ENCODE data around the gene RRP36.
A peak's percentile ranks its signal among the peaks of the same experiment; 100 is the strongest.

Gene RRP36

GRCh38 chr6:43014434-43014909, 7.0 kb upstream of the RRP36 start:
- H3K27me3 ChIP-seq (ENCODE audit: insufficient read depth, low read length, poor library complexity, severe bottlenecking) = no peaks in the 10 kb centered on the region
- H3F3A ChIP-seq (ENCODE audit: low read depth) = no peaks in the 10 kb centered on the region
- H3K79me2 ChIP-seq (ENCODE audit: insufficient read depth, low read length) = peaks cover 56% of the 10 kb centered on the region
- H4K20me1 ChIP-seq (ENCODE audit: insufficient read depth, low read length, poor library complexity, severe bottlenecking) = no peaks in the 10 kb centered on the region
- H3K9me3 ChIP-seq (ENCODE audit: insufficient read depth, low read depth, low read length) = no peaks in the 10 kb centered on the region
- H3K4me3 ChIP-seq (ENCODE audit: low read length, poor library complexity, severe bottlenecking) = peak overlapping the region; percentile 82
- peak overlapping the region; percentile 81 for H3K9ac ChIP-seq (ENCODE audit: low read depth, low read length, poor library complexity, severe bottlenecking)
- no peak for TF ChIP-seq EZH2phosphoT487 (IDR thresholded peaks at IDR 0.05; ENCODE audit: borderline replicate concordance)
- no peak for TF ChIP-seq CTCF (conservative IDR thresholded peaks at IDR 0.05; ENCODE audit: low read length)
- peaks cover 36% of the 10 kb centered on the region for H3K4me1 ChIP-seq (ENCODE audit: insufficient read depth, low read length, poor library complexity, severe bottlenecking)
- H3K9me2 ChIP-seq (replicated peaks; ENCODE audit: low read depth, low read length) = no peaks in the 10 kb centered on the region
- H3K4me2 ChIP-seq (ENCODE audit: low read depth, low read length, poor library complexity, severe bottlenecking) = peak overlapping the region; percentile 87
- H3K36me3 ChIP-seq (ENCODE audit: insufficient read depth, low read length) = peaks cover 37% of the 10 kb centered on the region; the same call in 1 of the 2 replicates
- 0 out of 2 replicates have a peak overlapping the region, but pooled peaks have one; percentile 32 for H2AFZ ChIP-seq (ENCODE audit: low read length)

GRCh38 chr6:43016176-43016942, 5.1 kb upstream of the RRP36 start:
- Histone ChIP-seq H3K4me1 (ENCODE audit: insufficient read depth, low read length, poor library complexity, severe bottlenecking) (peaks cover 42% of the 10 kb centered on the region), H3K4me2 (ENCODE audit: low read depth, low read length, poor library complexity, severe bottlenecking) (peak overlapping the region; percentile 56), H3F3A (ENCODE audit: low read depth) (no peaks in the 10 kb centered on the region), H3K9me3 (ENCODE audit: insufficient read depth, low read depth, low read length) (no peaks in the 10 kb centered on the region), H3K9ac (ENCODE audit: low read depth, low read length, poor library complexity, severe bottlenecking) (peak overlapping the region; percentile 32), H2AFZ (ENCODE audit: low read length) (no peak overlapping the region), H3K4me3 (ENCODE audit: low read length, poor library complexity, severe bottlenecking) (peak overlapping the region; percentile 35), H3K27me3 (ENCODE audit: insufficient read depth, low read length, poor library complexity, severe bottlenecking) (no peaks in the 10 kb centered on the region), H3K79me2 (ENCODE audit: insufficient read depth, low read length) (peaks cover 62% of the 10 kb centered on the region), H4K20me1 (ENCODE audit: insufficient read depth, low read length, poor library complexity, severe bottlenecking) (no peaks in the 10 kb centered on the region), H3K36me3 (ENCODE audit: insufficient read depth, low read length) (peaks cover 19% of the 10 kb centered on the region; the same call in 1 of the 2 replicates), H3K9me2 (replicated peaks; ENCODE audit: low read depth, low read length) (no peaks in the 10 kb centered on the region)
- TF ChIP-seq EZH2phosphoT487 (IDR thresholded peaks at IDR 0.05; ENCODE audit: borderline replicate concordance) = no peak
- no peak for TF ChIP-seq CTCF (conservative IDR thresholded peaks at IDR 0.05; ENCODE audit: low read length)

- Histone ChIP-seq H3K4me3 (ENCODE audit: low read length, poor library complexity, severe bottlenecking) (peak overlapping the region; percentile 35), H3K9ac (ENCODE audit: low read depth, low read length, poor library complexity, severe bottlenecking) (peak overlapping the region; percentile 32), H2AFZ (ENCODE audit: low read length) (no peak overlapping the region), H4K20me1 (ENCODE audit: insufficient read depth, low read length, poor library complexity, severe bottlenecking) (no peaks in the 10 kb centered on the region), H3K27me3 (ENCODE audit: insufficient read depth, low read length, poor library complexity, severe bottlenecking) (no peaks in the 10 kb centered on the region), H3K36me3 (ENCODE audit: insufficient read depth, low read length) (peaks cover 13% of the 10 kb centered on the region; the same call in 1 of the 2 replicates), H3K4me1 (ENCODE audit: insufficient read depth, low read length, poor library complexity, severe bottlenecking) (peaks cover 42% of the 10 kb centered on the region), H3K9me3 (ENCODE audit: insufficient read depth, low read depth, low read length) (no peaks in the 10 kb centered on the region), H3K4me2 (ENCODE audit: low read depth, low read length, poor library complexity, severe bottlenecking) (peak overlapping the region; percentile 56), H3F3A (ENCODE audit: low read depth) (no peaks in the 10 kb centered on the region), H3K9me2 (replicated peaks; ENCODE audit: low read depth, low read length) (no peaks in the 10 kb centered on the region), H3K79me2 (ENCODE audit: insufficient read depth, low read length) (peaks cover 64% of the 10 kb centered on the region)
- TF ChIP-seq EZH2phosphoT487 (IDR thresholded peaks at IDR 0.05; ENCODE audit: borderline replicate concordance) (no peak), CTCF (conservative IDR thresholded peaks at IDR 0.05; ENCODE audit: low read length) (no peak)
Measured at GRCh38 chr6:43016943-43017334, 4.5 kb upstream of the RRP36 start.

Measured in Loucy (cell line).